ENCODE results near the gene CREB3L2. TPM values are rescaled to one million over a fixed set of nuclear protein-coding genes. Genes with fewer than 3 reads are reported as not detected.
"Not testable (repeated sequence)": the region's sequence is repeated elsewhere in the genome, so short reads cannot be mapped to it uniquely, and the experiment has no call there.

The CREB3L2 gene, protein sequence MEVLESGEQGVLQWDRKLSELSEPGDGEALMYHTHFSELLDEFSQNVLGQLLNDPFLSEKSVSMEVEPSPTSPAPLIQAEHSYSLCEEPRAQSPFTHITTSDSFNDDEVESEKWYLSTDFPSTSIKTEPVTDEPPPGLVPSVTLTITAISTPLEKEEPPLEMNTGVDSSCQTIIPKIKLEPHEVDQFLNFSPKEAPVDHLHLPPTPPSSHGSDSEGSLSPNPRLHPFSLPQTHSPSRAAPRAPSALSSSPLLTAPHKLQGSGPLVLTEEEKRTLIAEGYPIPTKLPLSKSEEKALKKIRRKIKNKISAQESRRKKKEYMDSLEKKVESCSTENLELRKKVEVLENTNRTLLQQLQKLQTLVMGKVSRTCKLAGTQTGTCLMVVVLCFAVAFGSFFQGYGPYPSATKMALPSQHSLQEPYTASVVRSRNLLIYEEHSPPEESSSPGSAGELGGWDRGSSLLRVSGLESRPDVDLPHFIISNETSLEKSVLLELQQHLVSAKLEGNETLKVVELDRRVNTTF
- 10 to 100 TPM; 42.3 to 53.0 (median 49.4) TPM for polyA plus RNA-seq (ENCODE audit: insufficient read length in 4 of 4)

DNA sequence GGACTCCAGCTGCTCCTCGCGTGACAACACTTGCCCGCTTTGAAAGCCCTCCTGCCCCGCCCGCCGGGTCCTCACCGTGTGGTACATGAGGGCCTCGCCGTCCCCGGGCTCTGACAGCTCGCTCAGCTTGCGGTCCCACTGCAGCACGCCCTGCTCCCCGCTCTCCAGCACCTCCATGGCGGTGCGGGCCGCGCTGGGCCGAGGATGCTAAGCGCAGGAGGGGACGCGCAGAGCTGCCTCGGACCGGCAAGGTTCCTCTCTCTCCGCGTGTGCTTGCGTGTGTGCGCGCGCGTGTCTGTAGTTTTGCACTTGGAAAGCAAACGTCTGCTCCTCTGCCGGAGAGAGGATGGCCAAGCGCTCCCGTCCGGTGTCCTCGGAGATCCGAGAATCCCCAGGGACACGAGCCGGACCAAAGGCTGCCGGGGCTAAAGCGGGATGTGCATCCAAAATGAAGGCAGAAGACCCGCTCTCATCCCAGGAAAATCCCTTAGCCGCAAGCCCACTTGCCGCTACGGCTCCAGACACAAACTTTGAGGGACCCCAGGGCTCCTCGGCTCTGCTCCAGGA, at the start of gene CREB3L2:
Gene CREB3L2, minus strand, starts transcription at position 558 of the 567 bp plus-strand sequence. Its CDS starts 381 bp downstream, at position 177.
- peak in 3 of 4 donors; percentile 44 to 53 (median 51) for DNase-seq (ENCODE audit: low read depth in 4 of 4, low spot score in 2 of 4)

DNA sequence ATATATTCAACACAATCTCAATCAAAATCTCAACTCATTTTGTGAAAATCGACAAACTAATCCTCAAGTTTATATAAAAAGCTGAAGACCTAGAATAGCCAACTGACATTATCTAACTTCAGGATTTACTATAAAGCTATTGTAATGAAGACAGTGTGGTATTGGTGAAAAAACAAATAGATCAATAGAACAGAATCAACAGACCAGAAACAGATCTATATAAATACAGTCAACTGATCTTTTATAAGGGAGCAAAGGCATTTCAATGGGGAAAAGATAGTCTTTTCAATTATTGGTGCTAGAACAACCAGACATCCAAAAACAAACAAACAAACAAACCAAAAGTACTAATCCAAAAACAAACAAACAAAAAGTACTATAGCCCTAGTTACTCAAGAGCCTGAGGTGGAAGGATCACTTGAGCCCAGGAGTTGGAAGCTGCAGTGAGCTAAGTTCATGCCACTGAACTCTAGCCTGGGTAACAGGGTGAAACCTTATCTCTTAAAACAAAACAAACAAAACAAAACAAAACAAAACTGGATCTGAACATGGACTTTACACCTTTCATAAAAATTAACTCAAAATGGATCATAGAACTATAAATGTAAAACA, 47.7 kb upstream of the CREB3L2 start:
- no peak for DNase-seq (ENCODE audit: low read depth in 4 of 4, low spot score in 2 of 4)

DNA sequence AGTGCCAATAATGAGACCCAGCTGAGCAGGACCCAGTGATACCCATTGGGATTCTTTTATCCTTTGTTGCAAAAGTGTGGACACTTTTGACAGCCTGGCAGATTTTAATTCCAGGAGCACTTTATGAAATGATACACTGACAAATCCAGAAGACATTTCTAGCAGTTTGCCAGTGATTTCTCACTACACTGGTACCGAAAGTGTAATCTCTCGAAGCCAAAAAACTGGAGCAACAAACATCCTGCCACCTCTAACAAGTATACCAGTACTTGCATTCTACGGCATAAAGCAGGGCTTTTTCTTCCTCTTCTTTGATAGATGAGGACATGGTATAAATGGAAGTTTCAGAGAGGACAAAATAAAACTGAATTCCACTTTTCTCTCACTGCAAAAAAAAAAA, 46.0 kb upstream of the CREB3L2 start:
- no peak for DNase-seq (ENCODE audit: low read depth in 4 of 4, low spot score in 2 of 4)

DNA sequence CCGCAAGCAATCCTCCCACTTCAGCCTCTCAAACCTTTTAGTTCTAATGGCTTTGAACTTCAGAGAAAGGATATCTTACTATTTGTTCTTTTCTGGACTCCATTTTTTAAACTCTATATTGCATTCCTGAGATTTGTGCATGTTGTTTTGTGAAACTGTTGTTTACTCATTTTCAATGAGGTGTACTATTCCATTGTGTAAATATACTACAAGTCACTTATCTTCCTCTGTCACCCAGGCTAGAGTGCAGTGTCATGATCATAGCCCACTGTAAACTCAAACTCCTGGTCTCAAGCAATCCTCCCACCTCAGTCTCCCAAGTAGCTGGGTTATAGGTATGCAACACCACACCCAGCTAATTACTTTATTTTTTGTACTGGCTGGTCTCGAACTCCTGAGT, 43.0 kb upstream of the CREB3L2 start:
- DNase-seq (ENCODE audit: low read depth in 4 of 4, low spot score in 2 of 4) = no peak

DNA sequence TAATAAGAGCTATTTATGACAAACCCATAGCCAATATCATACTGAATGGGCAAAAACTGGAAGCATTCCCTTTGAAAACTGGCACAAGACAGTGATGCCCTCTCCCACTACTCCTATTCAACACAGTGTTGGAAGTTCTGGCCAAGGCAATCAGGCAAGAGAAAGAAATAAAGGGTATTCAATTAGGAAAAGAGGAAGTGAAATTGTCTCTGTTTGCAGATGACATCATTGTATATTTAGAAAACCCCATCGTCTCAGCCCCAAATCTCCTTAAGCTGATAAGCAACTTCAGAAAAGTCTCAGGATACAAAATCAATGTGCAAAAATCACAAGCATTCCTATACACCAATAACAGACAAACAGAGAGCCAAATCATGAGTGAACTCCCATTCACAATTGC, 38.2 kb upstream of the CREB3L2 start:
- DNase-seq (ENCODE audit: low read depth in 4 of 4, low spot score in 2 of 4) = not testable (repeated sequence)

DNA sequence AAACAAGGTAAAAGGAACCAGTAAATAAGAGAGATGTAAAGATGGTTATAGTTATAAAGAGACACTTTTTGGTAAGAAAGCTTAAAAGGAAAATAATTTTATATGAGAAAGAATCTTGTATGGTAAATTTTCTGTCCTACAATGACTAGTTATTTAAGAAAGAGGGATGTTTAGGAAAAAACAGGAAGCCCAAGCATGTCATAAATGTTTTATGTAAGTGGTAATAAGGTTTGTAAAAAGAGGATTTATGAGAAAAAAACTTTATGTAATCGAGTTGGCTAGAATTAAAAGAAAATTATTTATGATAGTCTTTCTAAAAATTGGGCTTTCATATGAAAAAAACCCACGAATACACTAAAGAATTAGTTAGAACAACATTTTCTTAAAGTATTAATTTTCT, 34.2 kb upstream of the CREB3L2 start:
- no peak for DNase-seq (ENCODE audit: low read depth in 4 of 4, low spot score in 2 of 4)

DNA sequence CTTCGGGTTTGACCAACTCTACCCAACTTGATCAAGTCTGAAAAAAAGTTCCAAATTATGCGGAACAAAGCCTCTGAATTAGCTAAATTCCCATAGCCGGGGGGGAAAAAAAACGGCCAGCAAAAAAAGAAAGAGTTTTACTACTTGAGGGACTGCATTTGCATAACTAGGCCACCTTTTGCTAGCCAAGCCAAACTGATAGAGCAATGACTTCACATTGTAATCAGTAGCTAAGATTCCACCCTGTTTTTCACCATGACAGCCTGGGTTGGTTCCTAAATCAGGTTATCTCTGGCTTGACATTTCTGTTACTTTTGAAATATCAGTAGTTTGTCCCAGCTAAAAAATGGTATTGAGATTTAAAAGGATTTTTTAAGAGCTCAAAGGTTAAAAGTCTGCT, 31.4 kb upstream of the CREB3L2 start:
- DNase-seq (ENCODE audit: low read depth in 4 of 4, low spot score in 2 of 4) = no peak

DNA sequence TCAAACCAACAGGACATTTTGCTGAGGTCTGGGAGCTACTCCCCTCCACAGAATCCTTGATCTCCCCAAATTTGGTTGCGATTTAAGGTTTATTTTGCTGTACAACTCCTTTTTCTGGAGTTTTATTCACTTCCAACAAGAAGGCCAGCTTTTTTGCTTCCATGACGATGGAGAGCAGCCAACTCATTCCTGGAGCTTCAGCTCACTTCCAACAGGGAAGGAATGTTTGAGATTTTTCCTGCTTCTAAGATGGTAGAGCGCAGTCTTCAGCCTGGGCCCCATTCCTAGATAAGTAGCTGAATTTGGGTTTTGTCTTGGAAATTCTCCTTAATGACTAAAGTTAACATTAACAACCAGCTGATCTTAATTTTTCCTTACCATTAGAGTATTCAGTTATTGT, 30.9 kb upstream of the CREB3L2 start:
- DNase-seq (ENCODE audit: low read depth in 4 of 4, low spot score in 2 of 4) = no peak

DNA sequence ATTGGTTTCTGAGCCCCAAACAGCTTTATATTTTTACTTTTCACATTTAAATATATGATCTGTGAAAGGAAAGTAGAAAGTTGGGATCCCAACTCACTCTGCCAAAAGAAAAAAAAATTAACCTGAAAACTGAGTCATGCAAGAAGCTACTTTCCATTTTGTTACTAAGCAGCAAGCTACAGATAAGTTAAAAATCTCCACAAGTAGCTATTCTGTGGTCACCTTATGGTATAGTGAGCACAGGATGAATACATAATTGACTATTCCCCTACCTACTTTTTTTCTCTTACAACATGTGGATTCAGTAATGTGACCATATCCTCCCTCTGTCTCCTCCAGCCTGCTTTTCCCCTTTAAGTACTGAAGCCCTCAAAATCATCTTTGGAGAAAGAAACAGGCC, 30.3 kb upstream of the CREB3L2 start:
- no peak for DNase-seq (ENCODE audit: low read depth in 4 of 4, low spot score in 2 of 4)

DNA sequence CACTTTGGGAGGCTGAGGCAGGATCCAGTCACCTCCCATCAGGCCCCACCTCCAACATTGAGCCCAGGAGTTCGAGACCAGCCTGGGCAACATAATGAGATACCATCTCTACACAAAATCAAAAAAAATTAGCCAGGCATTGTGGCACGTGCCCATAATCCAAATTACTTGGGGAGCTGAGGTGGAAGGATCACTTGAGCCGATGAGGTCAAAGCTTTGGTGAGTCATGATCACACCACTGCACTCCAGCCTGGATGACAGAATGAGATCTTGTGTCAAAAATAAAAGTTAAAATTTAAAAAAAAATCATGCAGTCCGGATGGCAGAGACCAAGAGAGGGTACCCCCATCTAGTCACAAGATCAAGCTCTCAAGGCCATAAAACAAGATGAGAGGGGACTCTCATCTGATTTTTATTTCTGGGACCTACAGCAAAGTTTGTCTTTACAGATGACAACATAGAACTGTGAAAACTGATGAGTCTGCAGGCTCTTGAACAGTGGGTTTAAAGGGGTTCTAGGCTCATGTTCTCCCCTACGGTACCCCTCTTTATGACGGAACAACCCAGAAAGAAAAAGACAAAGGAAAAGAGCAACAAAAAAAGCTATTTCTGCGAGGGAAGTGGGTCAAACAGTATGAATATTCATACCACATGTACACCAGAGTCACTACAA, 28.9 kb upstream of the CREB3L2 start:
- DNase-seq (ENCODE audit: low read depth in 4 of 4, low spot score in 2 of 4) = no peak

DNA sequence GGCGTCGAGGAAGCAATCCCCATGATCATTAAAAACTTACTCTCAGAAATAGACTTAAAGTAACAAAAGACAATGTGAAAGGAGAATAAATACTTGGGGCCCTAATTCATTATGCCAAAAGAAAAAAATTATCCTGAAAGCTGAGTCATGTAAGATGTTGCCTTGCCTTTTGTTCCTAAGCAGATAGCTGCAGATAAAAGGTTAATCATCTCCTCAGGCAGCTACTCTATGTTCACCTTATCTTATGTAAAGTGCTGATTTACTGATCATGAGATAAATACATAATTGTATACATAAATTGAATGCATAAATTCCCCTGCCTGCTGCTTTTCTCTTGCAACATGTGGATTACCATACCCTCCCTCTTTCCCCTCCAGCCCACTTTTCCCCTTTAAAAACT, 28.1 kb upstream of the CREB3L2 start:
- DNase-seq (ENCODE audit: low read depth in 4 of 4, low spot score in 2 of 4) = no peak

DNA sequence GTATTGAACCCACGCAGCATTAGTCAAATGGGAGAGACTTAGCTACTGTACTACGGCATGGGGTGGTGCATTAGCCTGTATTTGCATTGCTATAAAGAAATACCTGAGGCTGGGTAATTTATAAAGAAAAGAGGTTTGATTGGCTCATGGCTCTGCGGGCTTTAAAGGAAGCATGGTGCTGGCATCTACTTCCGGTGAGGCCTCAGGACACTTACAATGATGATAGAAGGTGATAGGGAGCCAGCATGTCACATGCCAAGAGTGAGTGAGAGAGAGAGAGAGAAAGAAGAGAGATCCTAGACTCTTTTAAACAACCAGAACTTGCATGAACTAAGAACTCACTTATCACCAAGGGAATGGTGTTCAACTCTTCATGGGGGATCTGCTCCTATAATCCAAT, 27.2 kb upstream of the CREB3L2 start:
- DNase-seq (ENCODE audit: low read depth in 4 of 4, low spot score in 2 of 4) = no peak

DNA sequence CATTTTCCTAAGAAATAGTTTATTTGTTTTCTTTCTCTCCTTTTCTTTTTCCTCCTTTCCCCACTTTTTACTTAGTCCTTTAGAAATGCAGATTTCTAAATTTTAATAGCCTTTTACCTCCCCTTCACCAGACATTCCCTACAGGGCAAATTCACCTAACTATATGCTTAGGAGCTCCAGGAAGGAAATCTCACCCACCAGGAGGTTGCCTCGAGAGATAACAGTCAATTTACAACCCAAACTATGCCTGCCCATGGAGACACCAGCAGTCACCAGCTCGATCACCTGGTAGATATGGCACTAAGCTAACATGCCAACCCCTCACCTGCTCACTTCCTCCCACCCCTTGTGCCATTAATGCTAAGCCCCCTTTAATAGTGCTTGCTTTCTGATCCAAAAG, 25.2 kb upstream of the CREB3L2 start:
- DNase-seq (ENCODE audit: low read depth in 4 of 4, low spot score in 2 of 4) = no peak

DNA sequence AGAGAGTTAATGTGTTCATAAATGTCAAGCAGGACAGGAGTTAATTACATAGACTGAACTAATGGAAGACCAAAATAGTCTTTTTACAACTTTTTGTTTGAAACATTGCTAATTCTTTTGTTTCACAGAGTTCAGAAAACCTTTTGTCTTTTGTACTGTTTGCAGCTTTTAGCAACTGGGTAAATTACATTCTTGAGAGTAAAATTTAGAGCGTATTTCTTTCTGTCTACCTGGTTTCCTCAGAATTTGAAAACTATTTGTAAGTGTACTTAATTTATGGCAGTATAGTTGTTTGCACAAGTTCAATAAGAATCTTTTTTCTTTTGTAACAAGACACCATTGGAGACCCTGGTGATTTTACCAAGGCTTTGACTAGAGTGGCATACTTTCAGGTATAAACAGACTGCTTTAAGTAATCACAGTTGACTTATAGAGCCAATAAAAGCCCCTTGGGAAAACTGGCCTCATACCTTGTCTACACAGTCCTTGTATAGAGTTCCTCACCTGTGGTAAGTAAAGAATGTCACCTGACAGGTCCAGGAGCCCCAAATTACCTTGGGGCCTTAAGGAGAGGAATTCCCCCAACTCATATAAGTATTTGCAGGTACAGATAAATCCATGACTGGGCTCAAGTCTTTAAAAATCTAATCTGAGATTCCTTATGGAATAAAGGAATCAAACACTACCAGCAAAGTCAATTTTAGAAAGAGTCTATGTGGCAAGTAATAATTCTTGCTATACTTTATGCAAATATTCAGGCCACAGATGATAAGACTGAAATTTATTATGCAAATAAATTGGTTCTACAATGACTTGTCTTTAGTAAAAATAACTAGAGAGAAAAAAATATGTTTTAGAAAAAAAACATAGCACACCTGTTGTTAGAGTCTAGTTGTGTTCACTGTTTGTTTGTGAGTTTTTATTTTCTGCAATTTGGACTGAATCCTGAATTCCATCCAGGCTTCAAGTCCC, 23.6 kb upstream of the CREB3L2 start:
- DNase-seq (ENCODE audit: low read depth in 4 of 4, low spot score in 2 of 4) = no peak

DNA sequence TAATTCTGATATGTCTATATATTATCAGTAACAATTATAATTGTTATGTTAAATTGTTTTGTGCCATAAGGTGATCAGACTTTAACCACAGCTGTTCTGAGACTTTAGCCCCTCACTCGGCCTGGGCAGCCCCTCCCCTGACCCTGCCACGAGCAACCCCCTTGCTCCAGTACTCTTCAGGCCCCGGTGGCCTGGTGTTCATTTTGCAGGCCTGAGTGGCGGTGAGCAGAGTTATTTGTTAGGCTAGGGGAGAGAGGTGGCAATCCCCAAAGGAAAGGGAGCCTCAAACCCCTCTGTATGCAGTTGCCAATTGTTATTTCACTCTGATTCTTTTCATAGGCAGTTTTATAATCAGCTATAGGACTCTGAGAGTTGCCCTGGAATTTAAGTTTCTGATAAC, 22.9 kb upstream of the CREB3L2 start:
- DNase-seq (ENCODE audit: low read depth in 4 of 4, low spot score in 2 of 4) = no peak

DNA sequence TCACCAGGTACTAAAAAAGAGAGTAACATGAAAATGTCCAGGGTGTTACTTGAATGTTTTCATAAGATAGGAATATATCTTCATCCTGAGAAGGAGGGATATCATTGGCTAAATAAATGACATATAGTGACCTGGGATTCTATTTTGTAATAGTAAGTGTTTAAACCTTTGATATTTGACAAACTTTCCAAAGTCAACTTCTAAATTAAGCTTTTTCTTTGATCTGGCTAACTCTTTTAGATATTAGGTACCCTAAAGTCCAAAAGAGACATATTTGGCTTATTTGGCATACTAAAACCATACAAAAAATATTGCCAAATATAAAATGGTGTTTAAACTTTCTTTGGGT, 22.4 kb upstream of the CREB3L2 start:
- DNase-seq (ENCODE audit: low read depth in 4 of 4, low spot score in 2 of 4) = no peak

DNA sequence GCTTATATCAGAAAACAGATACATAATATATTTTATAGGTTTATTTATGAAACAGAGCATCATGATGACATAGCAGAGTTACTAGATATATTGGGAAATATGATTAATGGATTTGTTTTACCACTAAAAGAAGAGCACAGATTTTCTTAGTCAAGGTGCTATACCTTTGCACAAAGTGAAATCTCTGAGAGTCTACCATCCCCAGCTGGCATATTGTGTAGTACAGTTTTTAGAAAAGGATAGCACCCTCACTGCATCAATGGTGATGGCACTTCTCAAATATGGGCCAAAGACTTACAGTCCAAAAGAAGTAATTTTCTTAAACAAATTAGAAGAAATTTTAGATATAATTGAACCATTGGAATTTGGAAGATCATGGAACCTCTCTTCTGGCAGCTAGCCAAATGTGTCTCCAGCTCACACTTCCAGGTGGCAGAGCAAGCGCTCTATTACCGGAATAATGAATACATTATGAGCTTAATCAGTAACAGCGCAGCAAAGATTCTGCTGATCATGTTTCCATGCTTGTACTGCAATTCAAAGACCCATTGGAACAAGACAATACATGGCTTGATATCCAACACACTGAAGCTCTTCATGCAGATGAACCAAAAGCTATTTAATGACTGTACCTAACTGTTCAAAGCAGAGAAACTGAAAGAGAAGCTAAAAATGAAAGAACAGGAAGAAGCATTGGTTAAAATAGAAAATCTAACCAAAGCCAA, 21.9 kb upstream of the CREB3L2 start:
- no peak for DNase-seq (ENCODE audit: low read depth in 4 of 4, low spot score in 2 of 4)

DNA sequence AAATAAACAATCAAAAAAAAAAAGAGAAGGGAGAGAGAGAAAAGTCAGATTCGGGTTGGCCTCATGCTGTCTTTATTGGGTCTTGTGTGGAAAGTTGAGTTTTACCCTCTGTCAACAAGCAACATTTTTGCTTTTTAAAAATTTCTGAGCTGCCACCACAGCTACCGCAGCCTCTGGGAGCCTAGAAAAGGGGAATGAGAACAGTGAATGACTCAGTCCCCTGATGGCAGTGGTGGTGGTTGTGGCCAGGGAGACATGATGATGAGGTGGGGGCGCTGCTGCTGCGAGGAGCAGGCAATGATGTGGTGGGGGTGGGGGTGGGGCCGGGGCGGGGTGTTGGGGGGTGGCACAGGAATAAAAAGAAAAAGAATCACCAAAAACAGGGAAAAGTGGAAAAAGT, 20.0 kb upstream of the CREB3L2 start:
- DNase-seq (ENCODE audit: low read depth in 4 of 4, low spot score in 2 of 4) = no peak

DNA sequence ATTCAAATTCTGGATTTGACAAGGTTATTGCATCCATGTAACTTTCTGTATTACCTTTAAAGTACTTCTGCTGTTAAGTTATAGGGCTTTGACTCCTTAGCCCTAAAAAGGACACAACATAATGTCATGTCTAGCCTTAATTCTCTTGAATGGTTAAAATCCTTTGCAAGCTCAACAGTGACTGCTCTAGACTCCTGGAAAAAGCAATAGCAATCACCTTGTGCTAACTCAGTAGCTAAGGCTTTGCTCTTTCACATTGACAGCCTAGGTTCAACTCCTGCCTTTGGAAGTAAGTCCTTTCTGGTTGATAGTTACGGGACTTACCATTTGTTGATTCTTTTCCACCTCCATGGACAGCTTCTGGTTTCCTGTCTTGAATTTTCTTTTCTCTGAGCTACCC, 16.1 kb upstream of the CREB3L2 start:
- no peak for DNase-seq (ENCODE audit: low read depth in 4 of 4, low spot score in 2 of 4)
